Keratinocyte (primary cell): Measurements from ENCODE around the gene FREM3. TPM values are rescaled to one million over a fixed set of nuclear protein-coding genes. Genes with fewer than 3 reads are reported as not detected.

Experiments used
- DNase-seq: peaks from one replicate; pipeline ENCODE4 v3.0.0-alpha.2; 2011; ENCODE audit warnings: low read depth, missing footprints, low spot score
- FAIRE-seq: peaks from 2 replicates; lab custom pipeline; 2011; peaks lifted over from hg19 to GRCh38; lab: Jason Lieb, UNC
- H2AFZ ChIP-seq: 2 replicates; pipeline ENCODE4 v1.6.0; 2012; ENCODE audit warnings: low read length, control low read depth, inconsistent platforms; ENCODE audit not compliant: control insufficient read depth
- H3K27ac ChIP-seq: 2 replicates; pipeline ENCODE4 v1.5.1; 2011; ENCODE audit warnings: low read length; ENCODE audit not compliant: control insufficient read depth, insufficient read depth
- H3K27me3 ChIP-seq: 3 replicates; pipeline ENCODE4 v1.6.0; 2011; ENCODE audit warnings: low read length; ENCODE audit not compliant: control insufficient read depth, insufficient read depth; ENCODE audit errors: extremely low read depth
- H3K36me3 ChIP-seq, 2 experiments: 2 replicates in 1 of 2; 3 replicates in 1 of 2; pipeline ENCODE4 v1.5.1; 2011; ENCODE audit warnings: low read length in 2 of 2, mild to moderate bottlenecking in 1 of 2; ENCODE audit not compliant: control insufficient read depth in 2 of 2, insufficient read depth in 2 of 2; ENCODE audit errors: extremely low read depth in 1 of 2
- H3K4me1 ChIP-seq: 3 replicates; pipeline ENCODE4 v1.5.1; 2011; ENCODE audit warnings: low read length; ENCODE audit not compliant: control insufficient read depth, insufficient read depth; ENCODE audit errors: extremely low read depth
- H3K4me2 ChIP-seq: 3 replicates; pipeline ENCODE4 v1.6.0; 2011; ENCODE audit warnings: low read depth, low read length; ENCODE audit not compliant: control insufficient read depth, insufficient read depth; ENCODE audit errors: extremely low read depth
- H3K4me3 ChIP-seq, 3 experiments: fragments of 200-600 bp in 1 of 3; sonication (generic) in 1 of 3; 2 replicates in 2 of 3; 3 replicates in 1 of 3; pipeline ENCODE4 v1.5.1; 2011 to 2016; ENCODE audit warnings: low read length in 3 of 3, mild to moderate bottlenecking in 3 of 3, control low read depth in 2 of 3, inconsistent platforms in 1 of 3, low read depth in 1 of 3, mixed read lengths in 1 of 3, mixed run types in 1 of 3, moderate library complexity in 1 of 3; ENCODE audit not compliant: control insufficient read depth in 2 of 3, insufficient read depth in 2 of 3; ENCODE audit errors: extremely low read depth in 1 of 3
- H3K79me2 ChIP-seq: 2 replicates; pipeline ENCODE4 v1.6.0; 2012; ENCODE audit warnings: low read length; ENCODE audit not compliant: control insufficient read depth, insufficient read depth
- H3K9ac ChIP-seq: 3 replicates; pipeline ENCODE4 v1.6.0; 2011; ENCODE audit warnings: low read length; ENCODE audit not compliant: control insufficient read depth, insufficient read depth; ENCODE audit errors: extremely low read depth
- H3K9me1 ChIP-seq: 3 replicates; pipeline ENCODE4 v1.6.0; 2011; ENCODE audit warnings: low read length; ENCODE audit not compliant: control insufficient read depth, insufficient read depth; ENCODE audit errors: extremely low read depth
- H3K9me3 ChIP-seq: 2 replicates; pipeline ENCODE4 v1.5.1; 2012; ENCODE audit warnings: low read depth, low read length; ENCODE audit not compliant: control insufficient read depth
- H4K20me1 ChIP-seq: 3 replicates; pipeline ENCODE4 v1.6.0; 2011; ENCODE audit warnings: low read length; ENCODE audit not compliant: control insufficient read depth, insufficient read depth; ENCODE audit errors: extremely low read depth
- EZH2 ChIP-seq: IDR thresholded peaks from one replicate; pipeline ENCODE4 v1.6.1; 2012; ENCODE audit warnings: inconsistent platforms, mild to moderate bottlenecking, low read length, moderate library complexity
- dilution Hi-C: fragments of 300-500 bp; cut with MboI; formaldehyde crosslinking; loops from one replicate; pipeline ENCODE4 v1.7.0; 2020; ENCODE audit warnings: low sequenced_read_pairs; ENCODE audit not compliant: extremely low pct_ligation_motif_present
- polyA plus RNA-seq, 5 experiments: library from polyadenylated mRNA; depleted of rRNA in 3 of 5; stranded (reverse) in 3 of 5; stranded (forward) in 1 of 5; unstranded in 1 of 5; fragments of >200 nt; gene quantifications; 1 replicate in 1 of 5; 2 replicates in 3 of 5; 3 replicates in 1 of 5; pipeline versions ENCODE4 v1.2.1 to v1.2.3, GENCODE V29; 2011 to 2012; ENCODE audit warnings: missing spikeins in 2 of 5, low read depth in 1 of 5, low replicate concordance in 1 of 5
- TF ChIP-seq, protein P1 (sequence below), 3 experiments: IDR thresholded peaks in 1 of 3; conservative IDR thresholded peaks in 1 of 3; optimal IDR thresholded peaks in 1 of 3; 2 replicates in 2 of 3; 3 replicates in 1 of 3; pipeline versions ENCODE3 to v1.5.1; 2011; ENCODE audit warnings: low read length in 3 of 3, mild to moderate bottlenecking in 3 of 3, moderate library complexity in 2 of 3, control low read depth in 1 of 3, inconsistent platforms in 1 of 3; ENCODE audit not compliant: insufficient read depth in 2 of 3; ENCODE audit errors: extremely low read depth in 1 of 3

The FREM3 gene
- polyA plus RNA-seq, 1 donor (not counting 4 experiments of a cell fraction or from before 2014, with no cell fraction given), result not detected

DNA sequence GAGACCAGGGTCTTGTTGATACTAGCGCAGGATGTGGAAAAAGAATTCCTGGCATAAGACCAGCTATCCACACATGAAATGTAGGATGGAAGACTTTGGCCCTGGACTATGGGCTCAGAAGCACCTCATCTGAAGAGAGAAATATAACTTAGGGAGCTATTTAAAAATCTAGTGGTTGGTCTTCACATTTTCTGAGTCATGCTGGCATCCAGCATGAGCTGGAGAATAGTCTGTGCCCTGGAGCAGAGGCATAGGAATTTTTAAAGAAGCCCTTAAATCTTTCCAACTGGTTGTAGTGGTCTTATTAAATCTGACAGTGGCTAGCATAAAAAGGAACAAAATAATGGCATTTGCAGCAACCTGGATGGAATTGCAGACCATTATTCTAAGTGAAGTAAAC, 100.6 kb downstream of the FREM3 start:
- no peak overlapping the region for H2AFZ ChIP-seq
- H3K4me2 ChIP-seq, result no peak overlapping the region
- FAIRE-seq (no peak), DNase-seq (no peak)
- no peak overlapping the region for H3K9ac ChIP-seq
- H3K27ac ChIP-seq, result no peak overlapping the region
- dilution Hi-C loops, result no loop called here
- TF ChIP-seq, protein P1, sequence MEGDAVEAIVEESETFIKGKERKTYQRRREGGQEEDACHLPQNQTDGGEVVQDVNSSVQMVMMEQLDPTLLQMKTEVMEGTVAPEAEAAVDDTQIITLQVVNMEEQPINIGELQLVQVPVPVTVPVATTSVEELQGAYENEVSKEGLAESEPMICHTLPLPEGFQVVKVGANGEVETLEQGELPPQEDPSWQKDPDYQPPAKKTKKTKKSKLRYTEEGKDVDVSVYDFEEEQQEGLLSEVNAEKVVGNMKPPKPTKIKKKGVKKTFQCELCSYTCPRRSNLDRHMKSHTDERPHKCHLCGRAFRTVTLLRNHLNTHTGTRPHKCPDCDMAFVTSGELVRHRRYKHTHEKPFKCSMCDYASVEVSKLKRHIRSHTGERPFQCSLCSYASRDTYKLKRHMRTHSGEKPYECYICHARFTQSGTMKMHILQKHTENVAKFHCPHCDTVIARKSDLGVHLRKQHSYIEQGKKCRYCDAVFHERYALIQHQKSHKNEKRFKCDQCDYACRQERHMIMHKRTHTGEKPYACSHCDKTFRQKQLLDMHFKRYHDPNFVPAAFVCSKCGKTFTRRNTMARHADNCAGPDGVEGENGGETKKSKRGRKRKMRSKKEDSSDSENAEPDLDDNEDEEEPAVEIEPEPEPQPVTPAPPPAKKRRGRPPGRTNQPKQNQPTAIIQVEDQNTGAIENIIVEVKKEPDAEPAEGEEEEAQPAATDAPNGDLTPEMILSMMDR (optimal IDR thresholded peaks at IDR 0.05 in 1 of 3, IDR thresholded peaks at IDR 0.05 in 1 of 3, conservative IDR thresholded peaks at IDR 0.05 in 1 of 3; ENCODE audit: extremely low read depth in 1 of 3, insufficient read depth in 2 of 3, low read length in 3 of 3), result no peak
- no peak for TF ChIP-seq EZH2
- no peaks in the 10 kb centered on the region for H4K20me1 ChIP-seq
- H3K36me3 ChIP-seq, result no peaks in the 10 kb centered on the region
- H3K4me1 ChIP-seq, result no peaks in the 10 kb centered on the region
- no peaks in the 10 kb centered on the region for H3K79me2 ChIP-seq
- H3K9me3 ChIP-seq, result no peaks in the 10 kb centered on the region
- no peaks in the 10 kb centered on the region for H3K27me3 ChIP-seq
- no peak overlapping the region for H3K4me3 ChIP-seq
- H3K9me1 ChIP-seq, result no peaks in the 10 kb centered on the region

DNA sequence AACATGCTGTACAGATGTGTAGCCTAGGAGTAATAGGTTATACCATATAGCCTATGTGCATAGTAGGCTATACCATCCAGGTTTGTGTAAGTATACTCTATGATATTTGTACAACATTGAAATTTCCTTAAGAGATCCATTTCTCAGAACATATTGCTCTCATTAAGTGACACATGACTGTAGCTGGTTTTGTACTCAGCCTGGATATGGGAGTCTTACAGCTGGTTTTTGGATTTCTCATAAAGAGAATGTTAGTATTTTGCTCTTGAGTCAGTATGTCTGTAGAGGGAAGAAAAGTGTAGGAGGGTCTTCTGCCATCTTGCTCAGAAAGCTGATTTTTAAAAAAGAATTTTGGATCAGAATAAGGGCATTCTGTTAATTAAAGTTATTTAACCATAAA, 101.7 kb downstream of the FREM3 start:
- Histone ChIP-seq H4K20me1 (no peaks in the 10 kb centered on the region), H3K4me1 (no peaks in the 10 kb centered on the region), H3K27me3 (no peaks in the 10 kb centered on the region), H3K79me2 (no peaks in the 10 kb centered on the region), H3K4me2 (no peak overlapping the region), H3K27ac (no peak overlapping the region), H3K9ac (no peak overlapping the region), H3K9me1 (no peaks in the 10 kb centered on the region), H3K36me3 (no peaks in the 10 kb centered on the region), H2AFZ (no peak overlapping the region), H3K9me3 (no peaks in the 10 kb centered on the region), H3K4me3 (no peak overlapping the region)
- TF ChIP-seq EZH2, result no peak
- TF ChIP-seq, protein P1 (optimal IDR thresholded peaks at IDR 0.05 in 1 of 3, IDR thresholded peaks at IDR 0.05 in 1 of 3, conservative IDR thresholded peaks at IDR 0.05 in 1 of 3; ENCODE audit: extremely low read depth in 1 of 3, insufficient read depth in 2 of 3, low read length in 3 of 3), result no peak
- dilution Hi-C loops, result no loop called here
- FAIRE-seq (no peak), DNase-seq (no peak)
